Mesothelial cell of epicardium (in vitro differentiated cells): ENCODE results near the gene POU2AF2. TPM values are rescaled to one million over a fixed set of nuclear protein-coding genes. Genes with fewer than 3 reads are reported as not detected.

Source experiments
- DNase-seq, 2 experiments: peaks; one replicate each; pipeline ENCODE4 v3.0.0; 2021; ENCODE audit warnings: low spot score in 2 of 2; ENCODE audit not compliant: unreplicated experiment in 2 of 2
- H3K27ac Mint-ChIP-seq: 2 replicates; pipeline ENCODE4 v1.8.0; 2021; ENCODE audit warnings: mixed read lengths
- H3K27me3 Mint-ChIP-seq: 2 replicates; pipeline ENCODE4 v1.8.0; 2021; ENCODE audit warnings: low read depth, mixed read lengths
- H3K36me3 Mint-ChIP-seq: 2 replicates; pipeline ENCODE4 v1.8.0; 2021; ENCODE audit warnings: mixed read lengths
- H3K4me1 Mint-ChIP-seq: 2 replicates; pipeline ENCODE4 v1.8.0; 2021; ENCODE audit warnings: mixed read lengths
- H3K4me3 Mint-ChIP-seq: 2 replicates; pipeline ENCODE4 v1.8.0; 2021; ENCODE audit warnings: mild to moderate bottlenecking, moderate library complexity, mixed read lengths
- H3K9me3 Mint-ChIP-seq: 2 replicates; pipeline ENCODE4 v1.8.0; 2021; ENCODE audit warnings: mixed read lengths
- total RNA-seq: library from RNA; stranded (reverse); gene quantifications from 3 replicates; pipeline ENCODE4 v1.2.1, GENCODE V29; 2021
- TF ChIP-seq, protein P1 (sequence below): fragments of 200-600 bp; sonication (generic); IDR thresholded peaks from one replicate; pipeline ENCODE4 v1.5.0; 2021; ENCODE audit warnings: antibody characterized with exemption; ENCODE audit not compliant: unreplicated experiment

The POU2AF2 gene
- total RNA-seq, 1 donor from 2014 or later: not detected

DNA sequence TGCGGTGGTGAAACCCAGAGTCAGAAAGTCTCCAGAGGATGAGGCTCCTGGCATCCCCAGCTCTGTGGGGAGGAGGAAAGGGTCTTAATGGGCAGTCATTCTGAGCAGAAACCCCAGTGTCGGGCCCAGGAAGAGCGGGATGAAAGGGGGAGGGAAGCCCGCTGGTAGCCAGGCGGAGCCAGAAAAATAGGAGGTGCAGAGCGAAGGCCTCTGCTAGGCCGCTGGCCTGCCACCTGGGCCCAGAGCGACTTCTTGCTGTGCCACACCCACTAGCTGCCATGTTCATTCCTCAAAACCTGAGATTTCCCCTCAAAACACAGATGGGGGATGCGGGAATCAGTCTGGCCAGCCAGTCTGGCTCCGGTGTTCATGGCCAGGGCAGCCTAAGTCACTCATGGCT, 52.2 kb downstream of the POU2AF2 start:
- Mint-ChIP-seq H3K9me3 (no peaks in the 10 kb centered on the region), H3K4me1 (peaks cover 24% of the 10 kb centered on the region), H3K27me3 (peaks cover 39% of the 10 kb centered on the region), H3K27ac (no peak overlapping the region), H3K4me3 (peak overlapping the region; percentile 70), H3K36me3 (peaks cover 2% of the 10 kb centered on the region)
- TF ChIP-seq, protein P1, sequence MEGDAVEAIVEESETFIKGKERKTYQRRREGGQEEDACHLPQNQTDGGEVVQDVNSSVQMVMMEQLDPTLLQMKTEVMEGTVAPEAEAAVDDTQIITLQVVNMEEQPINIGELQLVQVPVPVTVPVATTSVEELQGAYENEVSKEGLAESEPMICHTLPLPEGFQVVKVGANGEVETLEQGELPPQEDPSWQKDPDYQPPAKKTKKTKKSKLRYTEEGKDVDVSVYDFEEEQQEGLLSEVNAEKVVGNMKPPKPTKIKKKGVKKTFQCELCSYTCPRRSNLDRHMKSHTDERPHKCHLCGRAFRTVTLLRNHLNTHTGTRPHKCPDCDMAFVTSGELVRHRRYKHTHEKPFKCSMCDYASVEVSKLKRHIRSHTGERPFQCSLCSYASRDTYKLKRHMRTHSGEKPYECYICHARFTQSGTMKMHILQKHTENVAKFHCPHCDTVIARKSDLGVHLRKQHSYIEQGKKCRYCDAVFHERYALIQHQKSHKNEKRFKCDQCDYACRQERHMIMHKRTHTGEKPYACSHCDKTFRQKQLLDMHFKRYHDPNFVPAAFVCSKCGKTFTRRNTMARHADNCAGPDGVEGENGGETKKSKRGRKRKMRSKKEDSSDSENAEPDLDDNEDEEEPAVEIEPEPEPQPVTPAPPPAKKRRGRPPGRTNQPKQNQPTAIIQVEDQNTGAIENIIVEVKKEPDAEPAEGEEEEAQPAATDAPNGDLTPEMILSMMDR: no peak
- no peak for DNase-seq

DNA sequence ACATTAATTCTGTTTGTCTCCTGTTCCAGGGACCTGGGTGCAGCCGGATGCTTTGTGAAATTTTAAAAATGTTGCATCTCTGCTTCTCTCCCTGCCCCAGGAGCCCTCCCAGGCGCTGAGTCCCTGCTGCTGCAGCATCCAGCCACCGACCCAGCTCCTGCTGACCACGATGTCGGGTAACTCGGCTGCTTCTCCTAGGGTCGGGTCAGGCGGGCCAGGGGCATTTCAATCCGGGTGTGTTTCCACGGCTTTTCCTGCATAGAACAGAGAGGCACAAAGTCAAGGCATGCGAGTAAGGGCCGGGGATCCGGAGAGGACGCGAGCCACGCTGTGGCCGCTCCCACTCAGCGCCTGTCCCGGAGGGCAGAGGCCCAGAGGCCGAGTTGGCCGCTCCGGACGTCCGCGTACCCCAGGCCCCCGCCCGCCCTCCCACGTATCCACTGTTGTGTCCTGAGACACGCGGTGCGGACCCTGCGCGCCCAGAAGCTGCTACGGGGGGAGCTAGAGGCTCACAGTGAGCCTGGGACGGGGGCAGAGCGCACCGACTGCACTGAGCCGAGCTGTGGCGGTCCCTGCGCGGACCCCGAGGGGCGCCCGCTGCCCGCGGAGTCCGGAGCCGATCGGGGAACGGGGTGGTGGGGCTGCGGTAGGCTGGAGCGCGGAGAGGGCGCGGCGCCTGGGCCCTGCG, 53.0 kb downstream of the POU2AF2 start, which contains the start of gene POU2AF3:
TSS of gene POU2AF3 (plus strand) at position 134 of the 688 bp plus-strand sequence. CDS start at position 170, 36 bp downstream.
- H3K27me3 Mint-ChIP-seq: peaks cover 39% of the 10 kb centered on the region
- DNase-seq: peak in 1 of 2 experiments; percentile 31

DNA sequence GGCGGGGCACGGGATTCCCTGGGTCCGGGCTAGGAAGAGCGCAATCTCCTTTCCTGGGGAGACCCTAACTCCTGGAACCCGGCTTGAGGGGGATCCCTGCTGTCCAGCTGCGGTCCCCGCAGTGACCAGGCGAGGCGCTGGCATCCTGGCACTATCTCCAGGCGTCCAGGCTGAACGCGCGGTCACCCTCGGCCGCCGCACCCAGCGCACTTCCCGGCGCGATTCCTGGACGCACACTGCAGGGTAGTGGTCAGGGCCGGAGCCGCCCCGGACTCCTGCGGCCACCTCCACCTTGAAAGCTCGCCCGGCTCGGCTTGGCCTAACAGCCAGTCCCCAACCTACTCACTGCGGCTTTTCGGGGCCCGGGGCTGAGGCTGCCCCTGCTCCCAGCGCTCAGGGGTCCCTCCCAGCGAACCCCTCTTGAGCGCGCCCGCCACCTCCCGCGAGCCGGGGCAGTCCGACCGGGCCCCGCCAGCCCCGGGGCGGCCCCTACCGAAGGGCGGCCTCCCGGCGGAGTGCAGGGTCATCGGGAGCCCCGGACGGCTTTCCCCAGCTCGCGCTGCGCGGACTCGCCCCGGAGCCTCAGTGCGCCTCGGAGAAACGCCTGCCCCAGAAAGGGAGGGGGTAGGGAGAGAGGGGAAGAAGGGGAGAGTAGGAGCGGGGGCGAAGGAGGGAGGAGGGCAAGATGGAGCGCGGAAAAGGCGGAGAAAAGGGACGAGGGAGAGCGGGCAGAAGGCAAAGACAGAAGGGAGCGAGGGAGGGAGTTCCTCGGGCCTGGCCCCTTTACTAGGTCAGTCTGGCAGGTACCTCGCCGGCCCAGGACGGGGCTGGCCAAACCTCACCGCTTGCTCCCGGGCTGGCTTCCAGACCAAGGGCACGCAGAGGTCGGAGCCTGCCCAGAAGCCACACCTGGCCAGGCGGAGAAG, 53.8 kb downstream of the POU2AF2 start:
- Mint-ChIP-seq H3K4me3 (peak overlapping the region; percentile 73), H3K9me3 (no peaks in the 10 kb centered on the region), H3K4me1 (peaks cover 34% of the 10 kb centered on the region), H3K27ac (no peak overlapping the region), H3K36me3 (peaks cover 2% of the 10 kb centered on the region), H3K27me3 (peaks cover 39% of the 10 kb centered on the region)
- TF ChIP-seq, protein P1: peak; percentile 62
- DNase-seq: peak in 1 of 2 experiments; percentile 70

More for the DNA sequence above, 53.0 kb downstream of the POU2AF2 start, which contains the start of gene POU2AF3:
- H3K36me3 Mint-ChIP-seq: peaks cover 2% of the 10 kb centered on the region
- peak within 1 kb of the TSS; percentile 73 for H3K4me3 Mint-ChIP-seq
- H3K27ac Mint-ChIP-seq: no peak within 1 kb of the TSS
- TF ChIP-seq, protein P1: no peak
- peaks cover 32% of the 10 kb centered on the region for H3K4me1 Mint-ChIP-seq
- H3K9me3 Mint-ChIP-seq: no peaks in the 10 kb centered on the region

DNA sequence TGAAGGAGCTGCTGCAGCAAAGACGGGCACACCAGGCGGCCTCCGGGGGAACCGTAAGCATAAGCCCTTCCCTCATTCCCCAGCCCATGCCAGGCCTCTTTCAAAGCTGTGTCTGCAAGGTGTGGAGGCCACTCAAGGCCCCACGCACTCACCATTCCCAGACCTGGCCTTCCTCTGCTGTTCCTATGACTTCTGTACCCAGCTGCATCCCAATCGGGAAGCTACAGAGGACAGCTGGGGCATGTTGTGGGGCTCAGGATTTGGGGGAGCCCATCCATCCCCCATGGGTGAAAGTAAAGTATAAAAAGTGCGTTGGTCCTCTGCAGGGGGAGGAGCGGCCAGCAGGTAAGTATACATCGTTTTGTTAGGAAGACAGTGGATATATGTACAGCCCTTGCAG, 55.0 kb downstream of the POU2AF2 start:
- DNase-seq: no peak
- peaks cover 44% of the 10 kb centered on the region for H3K4me1 Mint-ChIP-seq

More for the DNA sequence above, 55.0 kb downstream of the POU2AF2 start:
- Mint-ChIP-seq H3K4me3 (peak overlapping the region; percentile 73), H3K36me3 (peaks cover 2% of the 10 kb centered on the region), H3K27ac (no peak overlapping the region), H3K27me3 (peaks cover 47% of the 10 kb centered on the region), H3K9me3 (no peaks in the 10 kb centered on the region)
- TF ChIP-seq, protein P1: no peak
